K562 treated with DMSO at 1 percent for 4 hours (cell line): ENCODE data around the gene ATP10B. TPM values are rescaled to one million over a fixed set of nuclear protein-coding genes. Genes with fewer than 3 reads are reported as not detected.

Source experiments
- total RNA-seq: library from RNA; unstranded; fragments of 300-600 nt; gene quantifications from 2 replicates; pipeline ENCODE4 v1.2.3, GENCODE V29; 2022; ENCODE audit not compliant: insufficient read depth

ATP10B gene, protein sequence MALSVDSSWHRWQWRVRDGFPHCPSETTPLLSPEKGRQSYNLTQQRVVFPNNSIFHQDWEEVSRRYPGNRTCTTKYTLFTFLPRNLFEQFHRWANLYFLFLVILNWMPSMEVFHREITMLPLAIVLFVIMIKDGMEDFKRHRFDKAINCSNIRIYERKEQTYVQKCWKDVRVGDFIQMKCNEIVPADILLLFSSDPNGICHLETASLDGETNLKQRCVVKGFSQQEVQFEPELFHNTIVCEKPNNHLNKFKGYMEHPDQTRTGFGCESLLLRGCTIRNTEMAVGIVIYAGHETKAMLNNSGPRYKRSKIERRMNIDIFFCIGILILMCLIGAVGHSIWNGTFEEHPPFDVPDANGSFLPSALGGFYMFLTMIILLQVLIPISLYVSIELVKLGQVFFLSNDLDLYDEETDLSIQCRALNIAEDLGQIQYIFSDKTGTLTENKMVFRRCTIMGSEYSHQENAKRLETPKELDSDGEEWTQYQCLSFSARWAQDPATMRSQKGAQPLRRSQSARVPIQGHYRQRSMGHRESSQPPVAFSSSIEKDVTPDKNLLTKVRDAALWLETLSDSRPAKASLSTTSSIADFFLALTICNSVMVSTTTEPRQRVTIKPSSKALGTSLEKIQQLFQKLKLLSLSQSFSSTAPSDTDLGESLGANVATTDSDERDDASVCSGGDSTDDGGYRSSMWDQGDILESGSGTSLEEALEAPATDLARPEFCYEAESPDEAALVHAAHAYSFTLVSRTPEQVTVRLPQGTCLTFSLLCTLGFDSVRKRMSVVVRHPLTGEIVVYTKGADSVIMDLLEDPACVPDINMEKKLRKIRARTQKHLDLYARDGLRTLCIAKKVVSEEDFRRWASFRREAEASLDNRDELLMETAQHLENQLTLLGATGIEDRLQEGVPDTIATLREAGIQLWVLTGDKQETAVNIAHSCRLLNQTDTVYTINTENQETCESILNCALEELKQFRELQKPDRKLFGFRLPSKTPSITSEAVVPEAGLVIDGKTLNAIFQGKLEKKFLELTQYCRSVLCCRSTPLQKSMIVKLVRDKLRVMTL (N-terminal part only)
- total RNA-seq = not detected in 2 replicates

GRCh38 chr5:160852049-160852448 lies at the start of gene ATP10B:
ATP10B (minus strand) TSS chr5:160852211; CDS start chr5:160688074, 164,137 bp downstream.

